HG02970 (cell line): ENCODE measurements around the gene FBXO33.

Experiments used
- ATAC-seq: cut with Tn5 transposase; IDR thresholded peaks from one replicate; pipeline ENCODE4 v1.9.1; 2021; ENCODE audit warnings: mild to moderate bottlenecking, moderate library complexity, moderate number of reproducible peaks; ENCODE audit not compliant: unreplicated experiment, low FRiP score

The FBXO33 gene, protein sequence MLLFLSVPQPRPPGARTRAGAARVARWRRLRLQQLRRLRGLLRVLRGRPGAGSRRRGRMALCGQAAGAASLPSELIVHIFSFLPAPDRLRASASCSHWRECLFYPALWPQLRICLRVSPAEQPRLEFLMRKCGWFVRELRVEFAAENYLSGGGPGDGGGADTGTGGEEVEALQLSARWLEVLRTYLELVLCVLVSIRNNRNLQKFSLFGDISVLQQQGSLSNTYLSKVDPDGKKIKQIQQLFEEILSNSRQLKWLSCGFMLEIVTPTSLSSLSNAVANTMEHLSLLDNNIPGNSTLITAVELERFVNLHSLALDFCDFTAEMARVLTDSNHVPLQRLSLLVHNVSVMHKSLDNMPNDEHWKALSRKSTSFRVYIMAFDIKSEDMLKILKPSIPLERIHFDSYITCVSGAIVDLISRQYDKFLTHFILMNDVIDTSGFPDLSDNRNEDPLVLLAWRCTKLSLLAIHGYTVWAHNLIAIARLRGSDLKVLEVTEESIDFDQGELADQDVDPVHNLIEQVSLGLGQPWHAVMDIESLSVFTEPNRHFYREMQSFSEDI

GRCh38 chr14:39432179-39432618 lies at the start of gene FBXO33:
TSS of gene FBXO33 (minus strand) at chr14:39432433. CDS start at chr14:39432162, 271 bp downstream.
- peak; percentile 89 for ATAC-seq

DNA sequence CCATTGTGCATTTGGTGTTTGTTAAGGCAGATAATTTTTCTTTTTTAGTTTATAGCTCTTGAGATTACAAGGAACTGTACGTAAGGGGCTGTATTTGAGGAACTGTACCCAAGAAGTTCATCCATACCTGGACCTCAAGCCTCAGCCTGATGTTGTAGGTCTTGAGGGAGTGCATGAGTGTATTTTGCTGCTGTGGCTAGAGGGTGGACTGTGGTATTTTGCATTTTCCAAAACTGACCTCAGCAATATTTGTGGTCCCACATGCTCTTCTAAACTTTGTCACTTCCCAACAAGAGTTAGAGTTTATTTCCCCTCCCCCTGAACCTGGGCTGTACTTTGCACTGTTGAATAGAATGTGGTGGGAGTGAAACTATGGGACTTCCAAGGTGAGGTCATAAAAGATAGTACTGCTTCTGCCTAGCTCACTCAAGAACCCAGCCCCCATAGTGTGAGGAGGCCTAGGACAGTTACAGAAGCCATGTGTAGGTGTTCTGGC lies 42.2 kb upstream of the FBXO33 start:
- ATAC-seq, result peak; percentile 66

GRCh38 chr14:39472078-39472477 lies 39.8 kb upstream of the FBXO33 start:
- ATAC-seq, result no peak

GRCh38 chr14:39469094-39469710 lies 37.0 kb upstream of the FBXO33 start:
- ATAC-seq, result peak; percentile 87

DNA sequence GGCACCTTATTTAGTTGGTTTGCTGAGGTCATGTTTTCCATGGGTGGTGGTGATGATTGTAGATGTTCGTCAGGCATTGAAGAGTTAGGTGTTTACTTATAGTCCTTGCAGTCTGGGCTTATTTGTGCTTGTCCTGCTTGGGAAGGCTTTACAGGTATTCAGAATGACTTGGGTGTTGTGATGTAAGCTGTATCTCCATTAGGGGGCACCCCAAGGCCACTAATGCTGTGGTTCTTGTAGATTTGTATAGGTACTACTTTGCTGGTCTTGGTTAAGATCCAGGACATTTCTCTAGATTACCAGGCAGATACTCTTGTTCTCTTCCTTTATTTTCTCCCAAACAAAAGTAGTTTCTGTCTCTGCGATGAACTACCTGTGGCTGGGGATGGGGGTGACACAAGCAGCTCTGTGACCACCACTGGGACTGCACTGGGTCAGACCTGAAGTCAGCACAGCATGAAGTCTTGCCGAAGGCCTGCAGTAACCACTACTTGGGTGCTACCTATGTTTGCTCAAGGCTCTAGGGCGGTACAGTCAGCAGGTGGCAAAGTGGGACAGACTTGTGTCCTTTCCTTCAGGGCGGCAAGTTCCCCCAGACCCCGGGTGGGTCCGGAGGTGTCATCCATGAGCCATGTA lies 35.8 kb upstream of the FBXO33 start:
- no peak for ATAC-seq

GRCh38 chr14:39459795-39460478 lies 27.7 kb upstream of the FBXO33 start:
- ATAC-seq, result no peak

DNA sequence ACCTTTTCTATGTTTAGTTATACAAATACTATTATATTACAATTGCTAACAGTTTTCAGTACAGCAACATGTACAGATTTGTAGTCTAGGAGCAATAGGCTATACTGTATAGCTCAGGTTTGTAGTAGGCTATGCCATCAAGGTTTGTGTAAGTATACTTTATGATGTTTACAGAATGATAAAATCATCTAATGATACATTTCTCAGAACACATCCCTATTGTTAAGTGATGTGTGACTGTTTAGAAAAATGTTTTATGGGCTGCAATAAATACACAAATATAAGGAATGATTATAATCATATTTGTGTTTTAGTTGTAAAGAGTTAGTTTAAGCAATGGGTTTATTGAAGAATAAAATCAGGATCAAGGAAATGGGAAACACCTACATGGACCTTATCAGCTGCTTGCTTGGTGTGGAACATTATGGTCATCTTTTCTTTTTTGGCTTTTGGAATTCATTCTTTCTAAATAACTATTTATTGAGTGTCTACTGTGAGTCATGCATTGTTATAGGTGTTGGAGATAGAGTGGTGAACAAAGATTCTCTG lies 24.5 kb upstream of the FBXO33 start:
- ATAC-seq, result no peak

DNA sequence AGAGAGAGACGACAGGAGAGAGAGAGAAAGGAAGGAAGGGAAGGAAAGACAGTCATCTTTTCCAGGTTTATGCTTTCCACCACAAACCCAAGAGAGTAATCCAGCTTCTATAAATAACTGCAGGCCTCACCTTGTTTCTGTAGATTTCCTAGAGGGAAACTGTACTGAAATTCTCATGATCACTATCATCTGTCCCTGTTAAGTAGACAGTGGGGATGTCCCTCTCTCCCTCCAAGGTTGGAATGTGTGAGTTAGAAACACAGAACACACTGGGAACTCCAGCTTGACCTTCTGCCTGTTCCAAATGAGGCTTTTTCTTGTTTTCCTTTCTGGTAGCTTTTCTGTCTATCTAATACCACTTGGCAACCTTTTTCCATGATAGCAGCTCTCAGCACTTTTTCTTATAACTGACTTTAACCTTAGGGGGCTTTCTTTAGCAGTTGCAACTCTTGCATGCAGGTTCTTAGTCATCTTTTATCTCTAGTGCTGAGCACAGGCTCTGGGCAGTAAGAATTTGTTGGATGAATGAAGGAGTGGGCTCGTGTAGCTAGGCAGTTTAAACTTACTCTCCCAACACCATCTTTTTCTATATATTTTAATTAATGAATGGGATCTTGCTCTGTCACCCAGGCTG lies 22.8 kb upstream of the FBXO33 start:
- no peak for ATAC-seq

- no peak for ATAC-seq
These were observed 20.4 kb upstream of the FBXO33 start for GRCh38 chr14:39452680-39453079.

DNA sequence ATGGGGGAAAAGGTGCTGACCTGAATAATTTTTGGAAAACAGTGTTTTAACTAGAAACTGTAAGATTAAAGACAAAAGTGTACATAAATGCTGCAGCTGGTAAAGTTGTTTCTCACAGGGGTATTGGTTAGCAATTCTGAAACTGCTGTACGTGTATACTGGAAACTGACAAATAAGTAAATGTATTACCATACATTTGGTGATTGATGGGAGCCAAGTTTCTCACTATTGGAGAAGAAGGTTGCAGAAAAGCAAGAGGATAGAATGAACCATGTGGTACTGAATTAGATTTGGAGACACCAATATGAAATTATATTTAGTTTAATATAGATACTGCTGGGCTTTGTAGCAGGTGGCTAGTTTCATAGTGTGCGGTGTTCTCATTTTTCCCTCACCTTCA lies 19.6 kb upstream of the FBXO33 start:
- ATAC-seq, result no peak

DNA sequence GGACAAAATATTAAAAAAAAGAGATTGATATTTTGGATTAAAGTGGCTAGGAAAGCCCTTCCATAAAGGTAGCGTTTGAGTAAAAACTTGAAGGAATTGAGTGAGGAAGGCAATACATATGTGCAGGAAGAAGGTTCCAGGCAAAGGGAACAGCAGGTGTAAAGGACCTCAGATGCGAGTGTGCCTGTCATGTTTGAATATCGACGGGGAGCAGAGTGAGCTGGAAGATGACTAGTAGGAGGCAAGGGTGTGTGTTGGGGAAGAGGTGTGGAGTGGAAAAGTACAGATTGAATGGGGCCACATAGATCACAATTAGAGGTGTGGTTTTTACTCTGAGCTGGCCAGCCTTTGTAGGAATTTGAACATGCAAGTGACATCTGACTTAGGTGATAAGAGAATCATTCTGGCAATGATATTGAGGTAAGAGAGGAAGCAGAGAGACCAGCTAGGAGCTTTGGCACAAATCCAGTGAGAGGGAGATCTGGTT lies 15.0 kb upstream of the FBXO33 start:
- ATAC-seq, result no peak

- ATAC-seq, result no peak
These were observed 14.0 kb upstream of the FBXO33 start for GRCh38 chr14:39446131-39446744.

DNA sequence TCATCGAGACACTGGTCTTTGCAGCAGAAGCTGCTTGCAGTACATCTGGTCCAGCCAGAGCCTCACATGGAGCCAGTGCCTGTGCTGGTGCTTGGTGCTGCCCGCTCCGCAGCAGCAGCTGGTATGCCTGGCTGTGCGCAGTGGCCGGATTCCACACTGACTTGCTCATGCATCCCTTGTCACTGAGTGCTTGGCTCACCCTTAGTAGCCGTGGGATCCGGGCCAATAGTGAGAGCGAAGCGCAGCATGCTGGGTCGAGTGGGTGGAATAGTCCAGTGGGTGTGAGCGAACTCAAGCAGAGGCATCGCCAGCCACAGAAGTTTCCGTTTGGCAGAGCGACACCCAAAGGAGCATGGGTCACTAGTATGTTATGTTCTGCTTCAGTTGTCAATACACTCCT lies 10.1 kb upstream of the FBXO33 start:
- no peak for ATAC-seq

DNA sequence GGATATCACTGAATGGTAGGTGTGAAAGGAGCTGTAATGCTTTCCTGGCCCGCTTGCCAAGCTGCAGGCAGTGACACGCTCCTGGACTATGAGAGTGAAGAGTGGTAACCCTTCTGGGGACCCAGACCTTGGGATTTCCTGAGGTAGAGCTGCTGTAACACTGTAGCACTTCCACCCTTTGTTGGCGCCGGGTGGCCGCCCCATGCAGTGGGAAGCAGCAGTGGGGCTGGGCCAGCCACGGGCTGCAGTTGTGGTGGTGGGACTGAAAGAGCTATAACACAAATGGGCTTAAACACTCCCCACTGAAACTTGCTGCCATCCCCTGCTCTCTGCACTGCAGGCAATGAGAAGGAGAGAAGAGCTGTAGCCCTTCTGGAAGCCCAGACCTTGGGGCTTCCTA lies 9.6 kb upstream of the FBXO33 start:
- ATAC-seq, result no peak

DNA sequence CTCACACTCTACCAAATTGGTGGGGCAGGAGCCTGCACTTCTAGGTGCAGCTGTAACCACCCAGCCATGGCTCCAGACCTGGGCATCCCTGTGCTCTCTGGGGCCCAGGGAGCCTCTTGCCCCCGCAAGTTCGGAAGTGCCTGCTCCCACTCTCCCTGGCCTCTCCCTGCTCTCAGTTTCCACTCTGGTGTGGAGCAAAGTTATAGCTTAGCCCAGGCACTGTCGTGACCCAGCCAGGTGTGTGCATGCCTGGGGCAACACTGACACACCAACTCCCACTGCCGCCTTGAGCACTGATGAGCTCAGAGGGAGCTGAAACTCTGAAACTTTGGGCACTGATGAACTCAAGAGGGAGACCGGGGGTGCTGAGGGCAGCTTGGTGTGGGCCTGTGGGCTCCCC lies 8.7 kb upstream of the FBXO33 start:
- ATAC-seq, result no peak

GRCh38 chr14:39435241-39435640 lies 3.0 kb upstream of the FBXO33 start:
- ATAC-seq, result no peak

- ATAC-seq, result no peak
These were observed 2.2 kb upstream of the FBXO33 start for GRCh38 chr14:39434401-39434800.

DNA sequence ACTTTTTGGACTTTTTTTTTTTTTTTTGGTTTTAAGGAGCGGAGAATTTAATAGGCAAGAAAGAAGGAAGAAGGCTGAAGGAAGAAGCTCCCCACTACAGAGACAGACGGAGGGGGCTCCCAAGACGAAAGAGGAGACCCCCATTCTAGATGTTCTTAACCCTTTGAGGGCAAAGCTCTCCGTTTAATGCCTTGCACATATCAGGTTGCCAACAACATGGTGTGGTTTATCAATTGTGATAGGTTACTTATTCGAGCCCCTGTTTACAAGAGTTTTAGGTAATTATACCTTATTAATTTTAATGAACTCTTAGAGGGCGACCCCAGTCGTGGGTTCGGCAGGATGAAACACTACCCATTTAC lies 1.2 kb upstream of the FBXO33 start:
- ATAC-seq, result no peak
